ENCODE measurements around the gene GPC6.

GPC6 gene

DNA sequence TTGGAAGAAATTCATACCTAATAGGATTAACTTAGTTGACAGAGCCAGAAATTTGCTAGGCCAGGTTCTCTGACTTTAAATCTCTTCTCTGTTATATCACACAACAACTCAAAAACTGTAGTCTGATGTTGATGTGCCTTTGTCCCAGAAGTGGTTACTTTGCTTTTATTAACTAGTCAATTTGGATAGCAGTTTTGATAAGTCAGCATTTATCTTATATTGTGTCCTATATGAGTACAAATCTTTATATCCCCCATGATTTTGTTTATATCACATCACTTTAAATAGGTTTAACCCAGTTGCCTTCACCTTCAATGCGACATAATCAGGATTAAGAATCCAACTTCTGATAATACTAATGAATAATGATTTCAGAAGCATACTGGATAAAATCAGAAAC is 459.3 kb downstream of the GPC6 start:
- no peak for DNase-seq (ENCODE audit: low read depth)

DNA sequence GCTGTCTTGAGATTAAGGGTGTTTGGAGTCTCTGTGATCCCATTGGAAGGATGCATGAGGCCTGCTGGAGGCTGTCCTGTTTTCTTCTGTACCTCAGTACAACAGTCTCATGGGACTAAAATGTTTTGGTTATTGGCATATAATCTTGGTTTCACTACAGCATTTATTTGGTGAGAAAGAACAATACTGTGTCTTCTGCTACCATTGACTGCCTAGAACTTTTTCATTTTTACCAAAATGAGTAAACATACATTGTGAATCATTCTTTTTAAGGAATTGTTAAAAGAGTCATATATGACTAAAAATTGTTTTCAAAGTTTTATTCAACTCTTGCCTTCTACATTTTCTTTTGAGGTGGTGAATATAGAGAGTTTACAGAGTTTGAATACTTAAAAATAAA is 459.8 kb downstream of the GPC6 start:
- no peak for DNase-seq (ENCODE audit: low read depth)

DNA sequence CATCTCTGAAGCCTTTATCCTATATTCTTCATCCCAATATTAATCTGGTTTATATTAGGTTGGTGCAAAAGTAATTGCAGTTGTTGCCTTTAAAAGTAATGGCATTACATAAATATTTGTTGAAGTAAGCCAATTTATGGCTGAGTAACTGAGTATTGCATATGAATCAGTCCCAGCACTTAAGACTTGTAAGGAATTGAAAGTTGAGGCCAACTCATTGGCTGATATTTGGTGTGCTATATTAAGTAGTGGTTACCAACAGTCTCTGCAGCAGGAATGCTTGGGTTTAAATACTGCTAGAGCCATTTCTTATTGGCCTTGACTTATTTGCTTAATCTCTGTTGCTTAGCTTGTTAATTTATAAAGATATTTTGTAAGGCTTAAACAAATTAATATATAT is 460.7 kb downstream of the GPC6 start:
- no peak for DNase-seq (ENCODE audit: low read depth)

DNA sequence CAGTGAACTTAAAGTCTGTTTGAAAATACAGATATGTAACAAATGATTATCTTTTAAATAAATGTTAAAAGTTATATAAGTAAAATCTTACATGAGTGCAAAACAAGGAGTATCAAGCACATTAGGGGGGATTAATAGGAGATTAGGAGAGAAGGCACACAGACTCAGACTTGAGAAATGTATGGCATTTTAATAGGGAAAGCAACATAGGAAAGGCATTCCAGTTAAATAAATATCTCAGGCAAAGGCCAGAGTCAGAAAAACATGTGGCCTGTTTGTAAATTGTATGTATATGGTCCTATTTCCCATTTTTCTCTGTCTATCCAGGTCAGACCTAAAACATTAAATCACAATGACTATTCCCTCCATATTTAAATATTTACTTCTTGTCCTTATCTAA is 462.7 kb downstream of the GPC6 start:
- no peak for DNase-seq (ENCODE audit: low read depth)

DNA sequence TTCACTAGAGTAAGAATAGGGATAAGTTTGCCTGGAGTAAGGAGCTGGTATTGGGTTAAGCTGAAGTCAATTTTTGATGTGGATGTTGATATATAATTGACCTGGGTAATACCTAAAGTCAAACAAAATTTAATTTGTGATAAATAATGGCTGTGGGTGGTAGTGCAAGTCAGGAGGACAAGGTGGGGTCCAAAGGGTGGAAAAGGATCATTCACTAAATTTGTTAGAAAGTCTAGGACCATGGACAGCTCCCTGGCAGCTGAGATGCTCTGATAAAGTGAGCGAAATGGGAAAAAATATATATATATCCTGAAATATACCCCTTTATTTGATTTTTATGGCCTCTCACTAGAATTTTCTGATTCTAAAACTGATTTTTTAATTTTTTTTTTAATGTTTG is 463.5 kb downstream of the GPC6 start:
- no peak for DNase-seq (ENCODE audit: low read depth)

DNA sequence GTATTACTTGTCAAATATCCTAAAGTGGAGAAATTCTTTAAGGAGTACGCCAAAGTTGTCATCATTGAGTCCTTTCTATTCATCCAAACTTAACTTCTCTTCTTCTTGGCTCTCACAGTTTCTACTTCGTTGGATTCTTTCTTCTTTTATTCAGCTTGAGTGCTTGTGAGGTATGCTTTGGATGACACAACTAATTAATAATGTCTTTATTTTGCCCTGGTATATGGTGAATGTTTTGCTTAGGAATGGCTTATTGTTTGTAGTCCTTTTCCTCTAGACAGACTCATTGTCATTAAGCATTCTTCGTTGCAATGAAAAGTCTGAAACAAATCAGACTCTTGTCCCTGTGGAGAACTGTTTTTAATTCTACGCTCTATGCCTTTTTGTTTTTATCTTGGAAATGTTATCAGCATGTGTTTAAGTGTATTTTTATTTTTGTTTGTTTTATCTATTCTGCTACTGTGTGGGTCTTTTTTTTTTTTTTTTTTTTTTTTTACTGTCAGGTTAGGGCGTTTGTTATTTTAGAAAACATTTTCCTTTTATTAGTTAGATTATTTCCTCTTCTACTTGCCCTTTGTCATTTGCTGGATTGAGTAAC is 471.5 kb downstream of the GPC6 start:
- no peak for DNase-seq (ENCODE audit: low read depth)

DNA sequence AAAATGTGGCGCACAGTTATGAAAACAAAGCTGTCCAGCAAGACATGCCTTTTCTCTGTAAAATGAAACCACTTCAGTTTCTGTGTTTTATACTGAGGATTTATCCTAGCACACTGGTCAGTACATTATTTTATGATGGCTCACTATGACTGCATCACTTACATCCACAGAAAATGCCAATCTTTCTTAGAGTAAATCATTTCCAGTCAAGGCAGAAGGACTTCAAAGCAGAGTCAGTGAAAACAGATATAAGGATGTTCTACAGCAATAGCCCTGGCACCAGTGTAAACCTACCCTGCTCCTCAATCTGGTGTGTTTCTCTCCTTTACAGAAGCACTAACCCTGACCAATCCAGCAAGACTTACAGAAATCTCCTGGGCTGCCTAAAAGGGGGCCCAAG is 473.5 kb downstream of the GPC6 start:
- no peak for DNase-seq (ENCODE audit: low read depth)

DNA sequence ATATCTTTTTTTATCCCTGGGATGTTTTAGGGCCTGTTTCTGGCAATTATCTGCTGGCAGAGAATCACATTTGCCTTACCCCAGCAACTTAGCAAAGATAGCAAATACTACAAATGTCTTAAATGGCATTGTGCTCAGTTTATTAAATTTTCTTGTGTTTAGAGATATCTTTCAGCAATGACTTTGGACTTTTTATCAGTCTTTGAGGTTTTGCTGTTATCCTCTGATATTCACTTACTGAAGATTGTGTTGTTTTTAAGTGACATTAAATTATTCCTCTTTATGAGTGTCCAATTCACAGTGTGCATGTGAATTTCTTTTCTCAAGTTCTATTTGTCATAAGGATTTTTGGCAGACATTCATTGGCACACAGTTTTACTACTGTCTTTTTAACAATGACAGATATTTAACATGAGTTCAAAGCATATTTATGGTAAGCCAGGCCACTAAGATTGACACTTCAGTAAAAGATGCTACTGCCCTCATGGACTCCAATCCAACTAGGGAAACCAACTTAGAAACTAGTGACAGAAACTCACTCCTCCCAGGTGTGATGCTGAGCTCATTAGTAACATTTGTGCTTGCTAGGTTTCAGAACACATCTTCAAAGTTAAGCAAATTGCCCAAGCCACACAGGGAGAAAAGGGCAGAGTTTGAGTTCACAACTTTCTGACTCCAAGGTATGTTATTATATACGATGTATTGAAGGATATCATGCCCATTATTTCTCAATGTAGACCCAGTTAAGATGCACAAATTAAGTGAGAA is 481.9 kb downstream of the GPC6 start:
- no peak for DNase-seq (ENCODE audit: low read depth)

DNA sequence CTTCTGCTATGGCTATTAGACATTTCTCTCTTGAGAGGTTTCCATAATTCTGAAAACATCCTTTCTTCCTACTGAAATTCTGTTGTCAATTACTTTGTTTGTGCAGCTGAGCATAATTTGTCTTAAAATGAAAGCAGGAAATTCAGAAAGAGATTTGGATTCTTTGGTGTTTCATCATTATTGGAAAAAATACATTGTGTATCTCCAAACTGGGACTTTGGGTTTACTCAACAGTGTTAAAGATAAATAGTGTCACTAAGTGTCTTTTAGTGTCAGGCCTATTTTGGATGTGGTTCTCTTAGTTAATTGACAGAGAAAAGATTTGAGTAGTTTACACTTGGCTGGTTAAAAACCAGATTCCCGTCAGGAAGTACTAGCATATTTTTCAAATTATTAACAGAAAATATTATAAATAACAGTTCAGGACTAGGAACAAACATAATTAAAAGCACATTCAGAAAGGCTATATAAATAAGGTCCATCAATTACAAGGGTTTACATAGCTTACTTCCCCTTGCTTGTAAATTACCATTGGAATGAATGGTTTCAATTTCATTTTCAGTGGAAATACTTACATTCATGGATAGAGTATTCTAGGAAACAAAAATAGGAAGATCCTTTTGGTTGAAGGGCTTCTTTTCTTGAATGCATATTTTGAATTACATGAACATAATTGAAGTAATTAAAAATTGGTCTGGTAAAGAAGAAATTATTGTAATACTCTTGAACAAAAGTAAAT is 483.1 kb downstream of the GPC6 start:
- DNase-seq (ENCODE audit: low read depth), result no peak

DNA sequence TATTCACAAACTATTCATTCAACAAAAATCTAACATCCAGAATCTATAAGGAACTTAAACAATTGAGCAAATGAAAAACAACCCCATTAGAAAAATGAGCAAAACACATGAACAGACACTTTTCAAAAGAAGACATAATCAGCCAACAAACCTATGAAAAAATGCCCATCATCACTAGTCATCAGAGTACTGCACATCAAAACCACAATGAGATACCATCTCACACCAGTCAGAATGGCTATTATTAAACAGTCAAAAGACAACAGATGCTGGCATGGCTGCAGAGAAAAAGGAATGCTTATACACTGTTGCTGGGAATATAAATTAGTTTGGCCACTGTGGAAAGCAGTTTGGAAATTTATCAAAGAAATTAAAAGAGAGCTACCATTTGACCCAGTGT is 487.6 kb downstream of the GPC6 start:
- no peak for DNase-seq (ENCODE audit: low read depth)

DNA sequence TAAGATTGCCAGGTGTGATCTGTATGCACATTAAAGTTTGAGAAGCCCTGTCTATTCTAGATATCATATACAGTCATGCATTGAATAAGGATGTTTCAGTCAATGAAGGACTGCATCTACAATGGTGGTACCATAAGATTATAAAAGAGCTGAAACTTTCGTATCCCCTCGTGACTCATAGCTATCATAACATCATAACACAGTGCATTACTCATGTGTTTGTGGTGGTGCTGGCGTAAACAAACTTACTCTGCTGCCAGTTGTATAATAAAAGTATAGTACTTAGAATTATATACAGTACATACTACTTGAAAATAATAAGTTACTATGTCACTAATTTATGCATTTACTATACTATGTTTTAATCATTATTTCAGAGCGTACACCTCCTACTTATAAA is 489.3 kb downstream of the GPC6 start:
- DNase-seq (ENCODE audit: low read depth), result no peak

DNA sequence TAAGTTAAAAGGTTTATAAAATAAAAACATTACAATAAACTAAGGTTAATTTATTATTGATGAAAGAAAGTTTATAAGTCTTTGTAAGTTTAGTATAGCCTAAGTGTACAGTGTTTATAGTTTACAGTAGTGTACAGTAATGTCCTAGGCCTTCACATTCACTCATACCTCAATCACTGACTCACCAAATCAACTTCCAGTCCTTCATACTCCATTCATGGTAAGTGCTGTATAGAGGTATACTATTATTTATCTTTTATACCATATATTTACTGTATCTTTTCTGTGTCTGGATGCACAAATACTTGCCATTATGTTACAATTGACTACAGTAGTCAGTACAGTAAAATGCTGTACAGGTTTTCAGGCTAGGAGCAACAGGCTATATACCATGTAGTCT is 490.0 kb downstream of the GPC6 start:
- no peak for DNase-seq (ENCODE audit: low read depth)

DNA sequence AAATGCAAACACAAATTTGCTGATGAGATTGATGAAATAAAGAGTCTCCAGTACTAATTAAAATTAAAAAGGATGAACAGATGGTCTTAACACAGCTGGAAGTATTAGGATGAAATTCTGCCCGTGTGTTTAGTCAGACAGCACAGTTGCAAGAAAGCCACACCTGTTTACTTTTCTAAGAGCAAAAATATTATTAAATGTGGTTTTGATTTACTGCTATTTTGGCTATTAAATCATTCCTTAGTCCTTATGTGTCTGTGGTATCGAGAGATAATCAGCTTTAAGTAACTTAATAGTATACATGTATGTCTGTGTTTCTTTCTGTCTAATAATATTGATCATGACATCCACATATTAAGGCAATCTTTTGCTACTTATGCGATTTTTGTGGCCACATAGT is 494.9 kb downstream of the GPC6 start:
- DNase-seq (ENCODE audit: low read depth), result no peak

DNA sequence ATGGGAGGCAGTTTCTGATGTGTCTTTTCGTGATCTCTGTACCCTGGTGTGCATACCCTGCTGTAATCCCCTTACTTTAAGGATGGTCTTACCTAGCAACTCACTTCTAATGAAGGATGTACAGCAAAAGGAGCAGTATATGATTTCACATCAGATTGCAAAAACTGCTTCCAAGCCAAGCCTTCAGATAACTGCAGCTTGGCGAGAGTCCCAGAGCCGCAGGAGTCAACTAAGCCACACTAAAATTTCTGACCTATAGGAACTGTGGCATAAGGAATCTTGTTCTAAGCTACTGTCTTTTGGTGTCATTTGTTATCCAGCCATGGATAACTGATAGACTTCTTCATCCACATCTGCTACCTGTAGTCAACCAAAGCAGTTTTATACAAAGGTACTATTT is 496.7 kb downstream of the GPC6 start:
- no peak for DNase-seq (ENCODE audit: low read depth)

DNA sequence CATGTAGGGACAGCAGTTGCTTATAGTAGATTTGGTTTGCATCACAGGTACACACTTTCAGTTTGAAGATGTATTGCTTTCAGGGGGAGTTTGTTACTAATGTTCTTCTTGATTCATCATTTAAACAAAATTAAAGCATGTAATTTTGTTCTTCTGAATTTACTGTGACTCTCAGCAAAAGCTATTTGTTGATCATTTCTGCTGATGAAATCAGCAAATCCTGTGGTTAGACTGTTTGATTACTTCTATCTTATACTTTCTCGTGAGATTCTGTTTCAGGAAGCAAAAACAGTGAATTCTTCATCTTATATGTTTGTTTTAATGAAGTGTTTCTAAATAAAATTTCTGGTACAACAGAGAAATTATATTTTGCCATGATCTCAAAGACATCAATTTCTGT is 497.6 kb downstream of the GPC6 start:
- no peak for DNase-seq (ENCODE audit: low read depth)

DNA sequence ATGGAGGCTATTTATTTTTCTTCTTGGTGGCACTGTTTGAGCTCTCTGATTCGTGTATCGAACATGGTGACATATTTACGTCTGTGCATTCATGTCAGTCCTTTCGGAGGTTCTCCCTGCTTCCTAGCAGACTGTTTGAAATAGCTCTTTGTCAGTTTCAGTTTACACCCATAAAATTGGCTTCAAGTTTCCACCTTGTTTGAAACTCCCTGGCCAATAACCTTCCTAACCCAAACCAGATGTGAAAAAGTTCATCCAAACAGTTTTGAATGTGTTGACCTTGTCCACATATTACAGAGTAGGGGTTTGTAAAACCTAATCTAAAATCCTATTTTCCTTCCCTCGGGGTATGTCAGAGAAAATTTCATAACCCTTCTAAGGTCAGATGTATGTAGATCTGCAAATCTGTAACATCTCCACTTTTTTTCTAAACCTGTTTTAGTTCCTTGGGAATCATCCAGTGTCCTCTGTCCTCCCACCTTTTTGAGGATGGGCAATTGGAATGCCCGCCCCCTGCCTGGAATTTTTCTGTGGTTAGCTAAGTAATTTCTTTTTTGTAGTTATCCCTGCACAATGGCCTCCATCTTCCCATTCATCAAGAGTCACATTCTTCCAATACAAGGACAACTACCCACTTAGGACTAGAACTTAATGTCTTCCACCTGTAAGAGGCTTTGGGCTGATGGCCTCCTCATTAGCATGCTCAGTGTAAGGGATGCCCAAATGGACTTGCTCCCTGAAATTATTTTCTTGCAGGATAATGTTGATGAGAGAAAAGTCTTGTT is 499.8 kb downstream of the GPC6 start:
- no peak for DNase-seq (ENCODE audit: low read depth)

DNA sequence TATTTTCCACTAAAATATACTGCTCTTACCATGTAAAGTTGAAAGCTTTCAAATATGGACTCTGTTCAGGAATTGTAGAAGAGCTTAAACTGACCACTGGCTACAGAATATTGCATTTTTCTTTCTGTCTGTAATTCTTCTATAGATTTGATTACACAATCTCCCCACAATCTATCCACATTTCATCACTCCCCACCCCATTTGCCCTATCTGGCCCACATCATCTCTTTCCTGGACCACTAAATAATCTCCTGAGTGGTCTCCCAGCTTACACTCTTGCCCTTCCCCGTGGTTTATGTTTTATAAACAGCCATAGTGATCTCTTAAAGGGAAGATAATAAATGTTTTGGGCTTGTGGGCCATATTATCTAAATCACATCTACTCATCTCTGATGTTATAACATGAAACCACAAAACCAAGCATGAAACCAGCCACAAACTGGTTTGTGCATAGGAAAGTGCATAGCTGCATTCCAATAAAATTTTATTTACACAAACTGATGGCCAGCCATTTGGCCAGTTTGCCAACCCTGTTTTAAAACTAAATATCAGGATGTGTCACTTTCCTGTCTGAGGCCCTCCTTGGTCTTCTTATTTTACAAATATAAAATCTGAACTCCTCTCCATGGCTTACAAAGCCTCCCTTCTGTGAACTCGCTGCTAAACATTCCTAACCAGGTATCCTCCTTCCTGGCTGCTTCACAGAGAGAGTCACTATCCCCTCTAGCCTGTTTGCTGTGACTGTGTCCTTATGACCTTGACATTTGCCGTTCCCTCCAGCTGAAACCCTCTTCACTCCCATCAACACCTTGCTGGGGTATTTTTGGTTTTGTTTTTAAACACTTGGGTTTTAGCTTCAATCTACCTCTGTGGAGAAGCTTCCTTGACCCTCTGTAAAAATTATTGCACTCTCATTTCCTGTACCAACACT is 500.9 kb downstream of the GPC6 start:
- DNase-seq (ENCODE audit: low read depth), result no peak

DNA sequence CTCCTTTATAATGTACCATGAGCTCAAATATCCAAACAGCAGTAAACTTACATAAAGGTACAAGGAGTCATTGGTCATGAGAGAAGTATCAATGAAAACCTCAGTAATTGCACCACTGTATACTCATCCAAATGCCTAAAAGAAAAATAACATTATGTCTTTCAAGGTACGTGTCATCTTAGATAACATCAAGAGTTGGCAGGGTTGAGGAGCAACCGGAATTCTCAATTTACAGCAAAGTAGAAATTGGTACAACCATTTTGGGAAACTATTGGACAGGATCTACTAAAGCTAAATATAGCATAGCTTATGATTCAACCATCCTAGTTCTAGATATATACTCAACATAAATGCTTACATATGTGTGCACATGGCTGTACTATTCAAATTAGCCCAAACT is 502.8 kb downstream of the GPC6 start:
- no peak for DNase-seq (ENCODE audit: low read depth)

DNA sequence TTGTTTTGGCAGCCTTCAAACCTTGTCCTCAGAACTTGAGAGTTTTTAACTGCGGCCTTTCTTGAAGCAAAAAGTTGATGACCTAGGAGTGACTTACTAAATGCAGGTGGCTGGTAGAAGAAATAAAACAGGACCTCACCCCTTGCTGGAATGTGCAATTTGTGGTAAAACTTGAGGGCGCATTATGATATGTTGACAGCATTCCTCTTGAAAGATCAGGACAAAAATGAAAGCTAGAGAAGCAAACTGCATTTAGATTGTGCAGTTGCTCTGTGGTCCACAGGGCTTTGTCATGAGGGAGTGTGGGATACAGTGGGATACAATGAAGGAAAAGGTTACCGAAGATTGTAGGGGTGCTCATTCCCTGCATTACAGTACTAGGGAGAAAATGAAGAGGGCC is 504.2 kb downstream of the GPC6 start:
- DNase-seq (ENCODE audit: low read depth), result no peak

DNA sequence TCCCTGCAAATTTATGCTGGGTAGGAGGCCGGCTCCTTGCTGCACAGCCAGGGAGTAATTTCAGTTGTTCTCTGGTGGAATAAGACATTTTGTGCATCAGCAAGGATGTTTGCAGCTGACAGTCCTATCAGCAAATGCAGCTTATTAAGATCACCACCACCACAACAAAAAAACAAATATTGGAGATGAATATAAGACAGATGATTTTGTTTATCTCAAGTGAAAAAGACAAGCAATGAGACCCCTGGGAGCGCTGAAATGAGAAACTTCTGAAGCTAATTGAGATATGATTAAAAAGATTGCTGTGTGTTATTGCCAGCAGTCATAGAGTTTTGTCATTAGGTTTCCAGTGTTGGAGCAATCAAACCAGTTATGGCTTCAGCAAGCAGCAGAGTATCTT is 505.6 kb downstream of the GPC6 start:
- DNase-seq (ENCODE audit: low read depth), result no peak

DNA sequence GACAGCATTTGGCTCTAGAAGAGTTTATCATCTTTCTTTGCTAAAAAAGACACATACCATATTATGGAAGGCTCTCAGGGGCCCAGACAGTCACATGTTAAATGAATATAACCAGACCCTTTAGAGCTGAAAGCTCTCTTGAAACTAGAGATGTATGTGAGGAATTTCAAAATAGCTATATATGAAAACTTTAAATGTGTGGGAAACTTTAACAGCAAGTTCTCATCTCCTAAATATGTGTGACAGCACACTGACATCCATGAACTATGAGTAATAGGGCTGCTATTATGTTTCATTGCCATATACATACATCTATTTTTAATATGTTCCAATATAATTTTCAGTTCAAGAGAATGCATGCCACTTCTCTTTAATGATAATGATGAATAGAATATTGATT is 509.5 kb downstream of the GPC6 start:
- no peak for DNase-seq (ENCODE audit: low read depth)

DNA sequence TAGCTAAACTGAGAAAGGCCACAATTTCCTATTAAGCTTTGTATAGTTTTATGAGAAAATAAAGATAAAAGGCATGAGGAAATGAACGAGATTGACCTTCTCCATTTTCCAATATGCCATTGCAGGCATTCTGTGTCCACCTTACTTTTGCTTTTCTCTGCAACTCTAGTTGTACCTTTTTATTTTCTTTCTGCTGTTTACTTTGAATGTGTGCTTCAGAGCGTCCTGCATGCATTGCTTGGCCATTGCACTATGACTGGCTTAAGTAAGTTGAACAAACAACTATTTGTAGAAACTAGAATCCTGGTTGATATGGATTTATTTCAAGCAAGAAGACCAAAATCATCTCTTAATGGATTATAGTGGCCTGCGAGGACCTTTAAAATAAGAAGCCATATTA is 510.3 kb downstream of the GPC6 start:
- no peak for DNase-seq (ENCODE audit: low read depth)
